ENCODE measurements around the gene BCL11A.
A peak's percentile ranks its signal among the peaks of the same experiment; 100 is the strongest.

Gene BCL11A

DNA sequence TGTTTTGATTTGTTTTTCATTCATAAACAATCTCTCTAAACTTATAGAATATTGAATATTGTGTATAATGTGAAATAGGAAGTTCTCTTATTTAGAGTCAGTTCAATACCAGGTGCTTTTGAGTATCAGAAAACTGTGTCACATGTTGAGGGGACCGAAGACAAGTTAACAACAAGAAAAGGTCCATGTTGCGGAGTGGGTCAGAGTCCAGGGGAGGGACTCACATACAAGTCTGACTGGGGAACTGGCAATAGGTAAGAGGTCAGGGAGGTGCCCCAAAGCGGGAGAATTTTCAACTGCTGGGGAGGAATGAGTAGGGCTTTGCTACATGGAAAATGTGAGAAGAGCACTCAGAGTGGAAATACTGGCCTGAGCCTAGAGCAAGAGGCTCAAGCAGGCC lies 19.8 kb upstream of the BCL11A start:
- no peak overlapping the region for H3K4me3 ChIP-seq (ENCODE audit: low read depth, low read length)
- TF ChIP-seq, protein P1, sequence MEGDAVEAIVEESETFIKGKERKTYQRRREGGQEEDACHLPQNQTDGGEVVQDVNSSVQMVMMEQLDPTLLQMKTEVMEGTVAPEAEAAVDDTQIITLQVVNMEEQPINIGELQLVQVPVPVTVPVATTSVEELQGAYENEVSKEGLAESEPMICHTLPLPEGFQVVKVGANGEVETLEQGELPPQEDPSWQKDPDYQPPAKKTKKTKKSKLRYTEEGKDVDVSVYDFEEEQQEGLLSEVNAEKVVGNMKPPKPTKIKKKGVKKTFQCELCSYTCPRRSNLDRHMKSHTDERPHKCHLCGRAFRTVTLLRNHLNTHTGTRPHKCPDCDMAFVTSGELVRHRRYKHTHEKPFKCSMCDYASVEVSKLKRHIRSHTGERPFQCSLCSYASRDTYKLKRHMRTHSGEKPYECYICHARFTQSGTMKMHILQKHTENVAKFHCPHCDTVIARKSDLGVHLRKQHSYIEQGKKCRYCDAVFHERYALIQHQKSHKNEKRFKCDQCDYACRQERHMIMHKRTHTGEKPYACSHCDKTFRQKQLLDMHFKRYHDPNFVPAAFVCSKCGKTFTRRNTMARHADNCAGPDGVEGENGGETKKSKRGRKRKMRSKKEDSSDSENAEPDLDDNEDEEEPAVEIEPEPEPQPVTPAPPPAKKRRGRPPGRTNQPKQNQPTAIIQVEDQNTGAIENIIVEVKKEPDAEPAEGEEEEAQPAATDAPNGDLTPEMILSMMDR (IDR thresholded peaks at IDR 0.05; ENCODE audit: insufficient read depth, low read depth, low read length, missing control alignments), result no peak

DNA sequence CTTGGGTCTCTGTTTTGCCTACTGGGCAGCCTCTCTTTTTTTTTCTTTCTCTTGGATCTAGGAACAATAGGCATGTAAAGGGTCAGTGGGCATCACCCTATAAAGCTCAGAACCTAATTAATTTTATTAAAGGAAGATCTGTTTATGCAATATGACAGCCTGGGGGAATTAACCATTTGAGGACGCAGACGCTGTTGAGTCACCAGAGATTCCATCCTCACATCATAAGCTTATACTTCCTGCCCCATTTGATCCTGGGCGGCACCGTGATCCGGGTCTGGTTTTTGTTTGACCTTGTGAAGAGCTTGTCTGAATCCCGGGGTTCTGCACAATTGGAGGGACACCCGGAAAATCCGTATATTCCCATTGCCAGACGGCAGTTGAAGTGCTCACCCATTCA lies 16.8 kb upstream of the BCL11A start:
- H3K4me3 ChIP-seq (ENCODE audit: low read depth, low read length), result no peak overlapping the region
- TF ChIP-seq, protein P1 (IDR thresholded peaks at IDR 0.05; ENCODE audit: insufficient read depth, low read depth, low read length, missing control alignments), result no peak
- DNase-seq (ENCODE audit: low read depth), result no peak

More for the DNA sequence above, 19.8 kb upstream of the BCL11A start:
- DNase-seq (ENCODE audit: low read depth), result no peak

DNA sequence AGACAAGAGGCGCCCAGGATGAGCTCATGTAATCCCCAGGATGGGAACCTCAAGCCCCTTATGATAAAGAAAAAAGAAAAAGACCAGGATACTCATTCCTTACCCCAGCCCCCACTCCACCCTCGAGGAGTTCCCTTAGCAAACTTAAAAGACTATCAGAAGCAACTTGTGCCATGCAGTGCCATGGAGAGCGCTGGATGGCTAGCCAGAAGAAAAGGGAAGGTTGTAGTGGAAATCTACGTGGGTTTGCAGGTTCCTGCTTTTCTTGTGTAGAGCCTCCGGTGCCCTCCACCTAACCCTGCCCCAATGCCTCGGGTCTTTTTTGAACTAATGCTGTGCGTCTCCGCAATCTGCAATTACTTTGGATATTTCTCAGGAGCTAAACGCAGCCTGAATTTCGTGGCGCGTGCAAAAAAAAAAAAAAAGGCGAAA lies 16.2 kb upstream of the BCL11A start:
- TF ChIP-seq, protein P1 (IDR thresholded peaks at IDR 0.05; ENCODE audit: insufficient read depth, low read depth, low read length, missing control alignments), result no peak
- H3K4me3 ChIP-seq (ENCODE audit: low read depth, low read length), result peak overlapping the region; percentile 12; the same call in 1 of the 2 replicates
- DNase-seq (ENCODE audit: low read depth), result no peak

DNA sequence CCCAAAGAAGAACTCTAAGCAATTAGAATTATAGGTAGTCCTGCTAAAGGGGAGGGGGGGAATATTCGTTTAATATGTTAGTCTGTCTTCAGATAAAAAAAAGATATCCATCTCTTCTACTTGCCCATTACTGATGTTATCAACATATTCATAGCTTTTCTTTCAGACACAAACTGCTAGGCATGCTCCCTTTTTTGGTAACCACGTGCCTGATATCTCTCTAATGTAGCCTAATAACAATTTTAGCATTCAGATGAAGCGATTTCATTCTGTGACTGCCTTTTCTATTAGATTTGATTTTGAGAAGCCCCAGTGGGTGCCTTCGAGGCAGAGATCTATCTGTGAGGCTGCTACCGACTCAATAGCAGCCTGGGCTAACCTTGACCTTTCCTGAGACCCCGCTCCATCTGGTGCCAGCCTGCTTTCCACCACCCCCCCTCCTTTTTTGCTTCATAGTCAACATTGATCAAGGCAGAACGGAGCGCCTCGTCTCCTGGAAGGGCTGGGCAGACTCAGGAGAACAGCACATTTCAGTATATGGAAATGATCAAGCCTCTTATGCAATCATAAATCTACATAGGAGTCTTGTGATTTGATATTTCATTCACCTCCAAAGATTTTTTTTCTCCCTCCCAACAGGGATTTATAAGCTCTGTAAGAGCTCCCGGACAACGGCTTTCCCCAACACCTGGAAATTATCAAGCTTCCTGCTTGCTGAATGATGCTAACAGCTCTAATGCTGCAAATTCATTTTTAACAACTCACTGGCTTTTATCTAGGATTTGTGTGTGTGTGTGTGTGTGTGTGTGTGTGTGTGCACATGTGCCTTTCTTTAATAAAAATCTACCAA lies 14.7 kb upstream of the BCL11A start:
- no peak overlapping the region for H3K4me3 ChIP-seq (ENCODE audit: low read depth, low read length)
- DNase-seq (ENCODE audit: low read depth), result no peak
- TF ChIP-seq, protein P1 (IDR thresholded peaks at IDR 0.05; ENCODE audit: insufficient read depth, low read depth, low read length, missing control alignments), result no peak

DNA sequence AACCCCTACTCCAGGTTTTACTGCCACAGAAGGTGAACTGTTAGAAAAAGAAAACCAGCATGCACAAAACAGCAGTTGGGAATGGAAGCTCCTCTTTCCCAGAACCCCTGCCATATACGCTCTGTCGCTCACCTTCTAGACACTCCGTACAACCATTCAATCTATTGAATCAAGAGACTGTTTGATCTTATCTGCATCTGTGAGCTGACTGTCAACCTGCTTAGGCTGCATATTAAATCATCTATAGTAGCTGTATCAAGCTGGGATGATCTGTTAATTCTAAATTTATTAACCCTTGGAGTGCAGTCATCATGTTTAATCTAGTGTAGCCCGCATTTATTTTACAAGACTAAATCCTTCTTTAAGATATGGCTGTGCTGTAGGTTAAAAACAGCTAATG lies 13.6 kb upstream of the BCL11A start:
- DNase-seq (ENCODE audit: low read depth), result no peak
- TF ChIP-seq, protein P1 (IDR thresholded peaks at IDR 0.05; ENCODE audit: insufficient read depth, low read depth, low read length, missing control alignments), result no peak

DNA sequence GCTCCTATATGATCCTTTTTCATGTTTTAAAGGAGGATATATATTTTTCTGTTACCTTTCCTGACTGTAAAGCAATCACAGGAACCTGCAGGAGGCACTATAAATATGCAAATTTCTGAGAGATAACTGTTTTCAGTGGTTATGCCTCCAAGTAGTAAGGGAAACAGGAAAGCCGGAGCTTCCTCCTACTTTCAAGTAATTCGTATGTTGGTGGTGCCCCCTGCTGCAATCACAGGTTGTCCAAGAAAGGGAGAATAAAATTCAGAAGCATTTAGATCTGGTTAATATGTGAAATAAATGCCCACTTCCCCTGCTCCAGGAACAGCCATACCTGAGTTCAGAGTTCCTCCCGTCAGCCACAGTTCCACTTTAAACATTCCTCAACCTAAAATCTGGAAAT lies 12.0 kb upstream of the BCL11A start:
- TF ChIP-seq, protein P1 (IDR thresholded peaks at IDR 0.05; ENCODE audit: insufficient read depth, low read depth, low read length, missing control alignments), result peak; percentile 2
- H3K4me3 ChIP-seq (ENCODE audit: low read depth, low read length), result no peak overlapping the region
- peak; percentile 32 for DNase-seq (ENCODE audit: low read depth)

More for the DNA sequence above, 13.6 kb upstream of the BCL11A start:
- H3K4me3 ChIP-seq (ENCODE audit: low read depth, low read length), result no peak overlapping the region
